Retinal pigment epithelial cell (primary cell): Measurements from ENCODE around the gene SAMD10.

Source experiments
- DNase-seq: peaks from one replicate; pipeline ENCODE4 v3.0.0-alpha.2; 2010; ENCODE audit warnings: low read depth
- H3K4me3 ChIP-seq: 2 replicates; pipeline ENCODE4 v1.5.1; 2011; ENCODE audit warnings: mild to moderate bottlenecking, low read length, control low read depth, moderate library complexity
- CTCF ChIP-seq: conservative IDR thresholded peaks from 2 replicates; pipeline ENCODE4 v1.5.1; 2011; ENCODE audit warnings: low read depth, low read length, control low read depth, inconsistent platforms

The SAMD10 gene

GRCh38 chr20:63955827-63956663 lies 23.4 kb downstream of the SAMD10 start, which contains the start of gene UCKL1:
UCKL1 (minus strand) TSS chr20:63956416; CDS start chr20:63956372, 44 bp downstream.
- H3K4me3 ChIP-seq: peak within 1 kb of the TSS; percentile 77
- DNase-seq: peak; percentile 63
- no peak for TF ChIP-seq CTCF

DNA sequence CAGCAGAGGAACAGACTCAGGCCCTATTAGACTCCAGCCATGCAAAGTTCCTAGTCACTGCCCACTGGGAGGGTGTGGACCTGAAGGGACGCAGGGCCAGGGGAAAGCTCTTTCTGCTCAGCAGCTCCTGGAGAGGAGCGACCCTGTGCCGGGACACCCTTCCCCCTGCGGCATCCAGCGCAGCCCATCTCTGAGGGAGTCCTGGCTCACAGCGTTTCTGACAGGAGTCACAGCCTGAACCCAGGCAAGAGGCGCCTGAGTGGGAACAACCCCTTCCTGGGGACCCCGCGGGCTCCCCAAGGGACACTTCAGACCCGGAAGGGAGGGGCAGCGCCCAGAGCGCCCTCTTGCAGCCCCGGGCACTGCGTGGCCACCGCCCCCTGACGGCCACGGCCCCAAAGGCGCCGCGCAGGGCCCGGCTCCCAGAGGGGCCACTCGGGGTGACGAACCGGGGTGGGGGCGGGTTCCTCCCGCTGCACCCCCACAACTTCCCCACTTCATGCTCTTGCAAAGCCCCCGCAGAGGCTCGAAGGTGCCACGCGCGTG lies 24.1 kb downstream of the SAMD10 start:
- no peak for DNase-seq
- H3K4me3 ChIP-seq: peak overlapping the region; percentile 77
- peak; percentile 39 for TF ChIP-seq CTCF

DNA sequence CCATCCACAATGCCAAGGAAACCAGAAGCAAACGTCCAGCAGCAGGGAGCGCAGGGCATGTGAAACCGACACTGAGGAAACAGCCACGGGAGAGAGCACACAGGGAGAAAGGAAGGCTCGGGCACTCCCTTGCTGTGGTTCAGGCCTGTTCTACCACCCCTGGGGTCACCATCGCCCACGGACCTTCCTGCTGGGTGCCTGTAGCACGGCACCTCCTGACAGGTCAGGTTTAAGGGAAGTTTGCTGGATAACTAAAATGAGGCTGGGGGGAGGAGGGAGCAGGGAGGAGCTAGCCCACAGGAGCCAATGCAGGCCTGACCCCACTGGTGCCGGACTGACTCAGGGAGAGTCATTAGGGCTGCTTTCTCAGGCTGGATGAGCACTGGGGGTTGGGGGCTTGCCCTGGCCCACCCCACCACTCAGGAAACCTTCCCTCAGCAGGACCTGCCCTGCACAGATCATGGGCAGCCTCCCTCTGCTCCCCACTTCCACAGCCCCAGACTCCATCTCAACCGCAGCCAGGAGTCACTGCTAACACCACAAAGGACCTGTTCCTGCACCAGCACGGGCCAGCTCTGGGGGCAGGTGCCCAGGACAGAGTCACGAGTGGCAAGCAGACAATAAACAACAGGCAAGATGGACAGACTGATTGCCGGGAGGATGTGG lies 25.5 kb downstream of the SAMD10 start:
- no peak overlapping the region for H3K4me3 ChIP-seq
- TF ChIP-seq CTCF: no peak
- no peak for DNase-seq

DNA sequence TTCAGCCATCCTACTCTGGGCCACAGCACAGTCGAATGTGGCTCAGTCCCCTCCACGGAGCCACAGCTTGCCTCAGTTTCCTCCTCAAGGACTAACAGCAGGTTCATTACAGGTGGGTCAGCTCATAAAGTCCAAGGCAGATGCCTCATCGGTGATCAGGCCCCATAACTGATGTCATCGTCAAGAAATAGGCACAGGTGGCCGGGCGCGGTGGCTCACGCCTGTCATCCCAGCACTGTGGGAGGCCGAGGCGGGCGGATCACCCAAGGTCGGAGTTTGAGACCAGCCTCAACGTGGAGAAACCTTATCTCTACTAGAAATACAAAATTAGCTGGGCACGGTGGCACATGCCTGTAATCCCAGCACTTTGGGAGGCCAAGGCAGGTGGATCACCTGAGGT lies 26.7 kb downstream of the SAMD10 start:
- no peak for TF ChIP-seq CTCF
- no peak overlapping the region for H3K4me3 ChIP-seq
- no peak for DNase-seq

DNA sequence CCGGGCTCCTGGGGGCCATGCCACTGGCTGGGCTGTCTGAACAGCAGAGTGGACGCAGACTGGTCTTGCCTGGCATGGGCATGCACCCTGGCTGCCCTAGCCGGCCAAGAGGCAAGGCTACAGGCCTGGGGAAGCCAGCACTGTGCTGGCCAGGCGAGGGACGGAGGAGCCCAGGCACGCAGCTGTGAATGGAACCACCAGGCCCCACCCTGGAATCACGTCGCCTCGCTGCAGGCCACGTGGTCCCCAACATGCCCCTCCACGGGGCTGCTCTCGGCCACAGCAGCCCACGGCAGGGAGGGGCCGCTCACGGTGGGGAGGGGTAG lies 27.3 kb downstream of the SAMD10 start:
- TF ChIP-seq CTCF: no peak
- no peak overlapping the region for H3K4me3 ChIP-seq
- no peak for DNase-seq

DNA sequence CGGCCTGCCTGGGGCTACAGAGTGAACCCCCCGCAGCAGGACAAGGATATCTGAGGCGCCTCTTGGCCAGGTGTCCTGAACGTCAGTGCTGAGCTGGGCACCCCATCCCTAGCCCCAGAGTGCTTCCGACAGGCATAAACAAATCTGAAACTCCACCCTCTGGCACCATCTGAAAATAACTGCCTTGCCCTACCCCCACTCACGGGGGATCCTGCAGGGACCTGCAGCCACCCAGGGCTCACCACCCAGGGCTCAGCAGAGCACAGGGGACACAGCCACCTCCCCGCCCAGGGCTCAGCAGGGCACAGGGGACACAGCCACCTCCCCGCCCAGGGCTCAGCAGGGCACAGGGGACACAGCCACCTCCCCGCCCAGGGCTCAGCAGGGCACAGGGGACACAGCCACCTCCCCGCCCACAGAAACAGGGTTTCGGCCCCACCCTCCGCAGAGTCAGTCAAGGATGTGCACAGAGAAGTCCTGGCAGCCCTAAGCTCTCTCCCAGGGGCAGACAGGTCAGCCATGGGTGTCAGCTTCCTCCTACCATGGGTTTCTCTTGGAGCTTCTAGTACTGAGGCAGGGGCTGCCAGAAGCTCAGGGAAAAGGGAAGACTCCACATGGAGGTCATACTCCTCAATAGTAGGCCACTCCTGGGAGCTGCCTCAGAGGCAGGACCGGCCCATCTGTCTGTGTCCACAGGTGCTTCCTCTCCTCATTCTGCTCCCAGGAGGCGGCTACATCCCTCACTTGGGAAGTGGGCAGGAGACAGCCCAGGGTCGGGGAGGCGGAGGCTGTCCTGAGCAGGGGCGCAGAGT lies 27.8 kb downstream of the SAMD10 start:
- no peak for DNase-seq
- TF ChIP-seq CTCF: no peak
- H3K4me3 ChIP-seq: no peak overlapping the region
